Kidney (tissue), 14 donors: ENCODE data around the gene KCNT1. TPM values are rescaled to one million over a fixed set of nuclear protein-coding genes. Genes with fewer than 3 reads are reported as not detected.

ENCODE experiments used
- DNase-seq, 5 donors: peaks; one replicate each; pipeline ENCODE4 v3.0.0-alpha.2; 2013 to 2020
- FAIRE-seq: peaks from 2 replicates; lab custom pipeline; 2012; peaks lifted over from hg19 to GRCh38; lab: Jason Lieb, UNC
- H3K27ac ChIP-seq, 2 donors: one replicate each; pipeline ENCODE4 v1.7.0; 2013; ENCODE audit warnings: low read depth in 2 of 2, low read length in 2 of 2, inconsistent platforms in 1 of 2
- H3K27me3 ChIP-seq: one replicate; pipeline ENCODE4 v1.7.1; 2013; ENCODE audit warnings: low read length, inconsistent platforms; ENCODE audit not compliant: control insufficient read depth, insufficient read depth
- H3K36me3 ChIP-seq, 3 donors: one replicate each; pipeline versions ENCODE4 v1.7.0 to v1.7.1; 2013; ENCODE audit warnings: low read length in 3 of 3, control low read depth in 1 of 3, inconsistent platforms in 1 of 3; ENCODE audit not compliant: insufficient read depth in 3 of 3, control insufficient read depth in 2 of 3
- H3K4me1 ChIP-seq, 3 donors: one replicate each; pipeline versions ENCODE4 v1.7.0 to v1.7.1; 2013; ENCODE audit warnings: low read length in 3 of 3, inconsistent platforms in 1 of 3, low read depth in 1 of 3; ENCODE audit not compliant: control insufficient read depth in 2 of 3, insufficient read depth in 2 of 3
- H3K4me3 ChIP-seq, 3 donors: one replicate each; pipeline versions ENCODE4 v1.7.0 to v1.8.1; 2013; ENCODE audit warnings: low read length in 3 of 3, control low read depth in 1 of 3, inconsistent platforms in 1 of 3
- H3K9ac ChIP-seq, 3 donors: one replicate each; pipeline versions ENCODE4 v1.7.0 to v1.7.1; 2013; ENCODE audit warnings: low read length in 3 of 3, control low read depth in 1 of 3, inconsistent platforms in 1 of 3
- H3K9me3 ChIP-seq, 3 donors: one replicate each; pipeline versions ENCODE4 v1.7.0 to v1.7.1; 2013; ENCODE audit warnings: low read length in 3 of 3, control low read depth in 1 of 3, inconsistent platforms in 1 of 3; ENCODE audit not compliant: control insufficient read depth in 2 of 3, insufficient read depth in 1 of 3
- CTCF ChIP-seq: IDR thresholded peaks from 3 replicates; pipeline ENCODE4 v1.5.1; 2012; ENCODE audit warnings: mild to moderate bottlenecking, moderate library complexity, borderline replicate concordance; ENCODE audit not compliant: insufficient read depth; ENCODE audit errors: extremely low read depth
- intact Hi-C: fragments of 100-400 bp; cut with DNase I; formaldehyde crosslinking; loops from one replicate; pipeline ENCODE4 v1.11.1; 2022
- polyA plus RNA-seq: library from polyadenylated mRNA; stranded (reverse); fragments of 350-450 nt; fragmentation: Illumina TruSeq; extraction: RNeasy Lipid Tissue Mini Kit (QIAGEN cat#74804); gene quantifications from one replicate; pipeline ENCODE4 v1.2.3, GENCODE V29; 2014; ENCODE audit warnings: low read depth, low replicate concordance; ENCODE audit not compliant: insufficient read depth
- total RNA-seq: library from RNA; stranded (reverse); fragmentation: NEBNext Ultra II Directional; extraction: Animal tissue kit (Norgen Biotek cat#: 25700); gene quantifications from one replicate; pipeline ENCODE4 v1.2.1, GENCODE V29; 2021
- donor health status: control.
- donor health status: control.
- donor health status: control.
- donor health status: control.
- donor health status: control.
- donor health status: DM: yes; HTN: yes; CAD: no.
- donor health status: Normal renal cell carcinoma (clear cell type).

The KCNT1 gene
- total and polyA plus RNA-seq, 2 donors from 2014 or later, result 0.15 TPM; not detected in 1

DNA sequence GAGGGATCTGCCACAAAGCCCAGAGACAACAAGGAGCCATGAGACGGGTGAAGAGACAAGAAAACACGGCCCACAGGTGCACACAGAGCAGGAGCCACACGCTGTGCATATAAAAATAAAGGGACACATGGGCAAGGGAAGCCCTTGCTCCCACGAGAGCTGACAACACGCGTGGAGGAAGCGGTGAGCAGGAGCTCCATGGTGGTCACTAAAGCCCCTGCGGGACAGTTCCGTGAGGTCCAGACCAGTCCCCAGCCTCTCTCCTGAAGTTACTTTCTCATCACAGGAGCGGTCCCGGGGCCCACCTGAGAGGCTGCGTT is 114.6 kb downstream of the KCNT1 start:
- H3K36me3 ChIP-seq, result peaks cover 0 to 37% (median 20%) of the 10 kb centered on the region in 3 donors
- no peak for TF ChIP-seq CTCF
- no peaks in the 10 kb centered on the region for H3K4me1 ChIP-seq
- no peak overlapping the region for H3K27ac ChIP-seq
- no peaks in the 10 kb centered on the region for H3K27me3 ChIP-seq
- DNase-seq (no peak), FAIRE-seq (no peak)
- H3K4me3 ChIP-seq, result no peak overlapping the region
- intact Hi-C loops, result no loop called here
- no peak overlapping the region for H3K9ac ChIP-seq
- H3K9me3 ChIP-seq, result no peaks in the 10 kb centered on the region

DNA sequence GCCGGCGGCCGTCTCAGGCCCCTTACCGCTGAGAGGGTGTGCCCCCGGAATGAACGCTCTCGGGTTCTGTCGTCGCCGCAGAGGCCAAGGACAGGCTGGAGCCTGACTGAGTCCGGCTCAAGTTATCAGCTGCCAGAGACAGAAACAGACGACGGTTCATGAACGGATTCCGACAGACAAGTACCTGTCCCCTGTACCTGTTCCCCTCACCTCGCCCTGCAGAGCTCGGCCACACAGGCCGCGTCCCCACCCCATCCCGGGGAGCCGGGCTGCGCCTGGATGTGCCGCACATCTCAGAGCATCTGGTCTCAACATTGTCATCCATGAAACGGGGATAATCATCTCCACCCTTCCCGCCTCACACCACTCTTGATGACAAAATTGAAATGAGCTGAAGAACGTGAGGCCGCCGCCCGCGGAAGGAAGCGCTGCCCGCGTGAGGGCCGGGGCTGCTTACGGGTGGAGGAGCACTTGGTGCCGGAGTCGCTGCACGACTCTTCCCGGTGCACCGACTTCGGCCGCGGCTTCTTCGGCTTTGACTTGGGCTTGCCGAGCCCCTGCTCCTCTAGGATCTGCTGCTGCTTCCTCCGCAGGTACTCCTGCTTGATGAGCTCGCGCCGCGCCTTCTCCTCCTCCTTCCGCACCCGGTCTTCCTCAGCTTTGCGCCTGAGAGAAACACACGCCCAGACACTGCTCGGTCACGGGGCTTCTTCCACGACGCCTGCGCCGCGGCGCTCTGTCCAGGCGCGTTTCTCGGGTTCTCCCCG is 116.1 kb downstream of the KCNT1 start:
- peak in 1 of 5 donors; percentile 20 for DNase-seq
- no peaks in the 10 kb centered on the region for H3K9me3 ChIP-seq
- no peak overlapping the region for H3K9ac ChIP-seq
- TF ChIP-seq CTCF, result no peak
- H3K27me3 ChIP-seq, result no peaks in the 10 kb centered on the region
- H3K4me1 ChIP-seq, result no peaks in the 10 kb centered on the region
- H3K4me3 ChIP-seq, result no peak overlapping the region
- no peak overlapping the region for H3K27ac ChIP-seq
- H3K36me3 ChIP-seq, result peaks cover 0 to 41% (median 22%) of the 10 kb centered on the region in 3 donors
- intact Hi-C loops, result no loop called here
- no peak for FAIRE-seq

DNA sequence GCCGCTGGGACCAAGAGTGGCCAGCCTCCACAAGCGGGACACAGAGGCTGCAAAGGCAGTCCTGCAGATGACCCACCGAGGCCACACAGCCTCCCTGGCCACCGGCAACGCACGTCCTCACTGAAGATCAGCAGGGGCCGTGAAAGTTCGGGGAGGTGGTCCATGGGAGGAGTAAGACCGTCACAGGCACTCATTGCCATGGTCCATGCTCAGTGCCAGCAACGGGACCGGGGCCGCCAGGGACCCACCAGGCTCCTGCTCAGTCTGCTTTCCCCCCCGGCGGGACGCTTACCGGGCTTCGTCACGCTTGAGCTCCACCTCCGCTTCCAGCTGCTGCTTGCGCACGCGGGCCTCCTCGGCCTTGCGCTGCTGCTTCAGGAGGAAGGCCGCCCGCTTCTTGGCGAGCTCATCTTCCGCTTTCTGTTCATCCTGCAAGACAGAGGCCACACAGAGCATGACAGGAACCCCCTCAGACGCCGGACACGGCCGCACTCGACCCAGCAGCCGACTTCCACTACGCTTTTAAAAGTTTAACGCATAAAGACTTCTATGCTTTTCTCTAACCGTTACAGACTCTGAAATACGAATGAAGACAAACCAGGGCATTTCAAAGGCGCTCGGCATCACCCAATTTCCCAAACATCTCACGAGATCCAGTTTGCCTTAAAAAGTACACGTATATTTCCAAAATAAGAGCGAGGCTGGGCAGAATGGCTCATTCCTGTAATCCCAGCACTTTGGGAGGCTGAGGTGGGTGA is 116.9 kb downstream of the KCNT1 start:
- no peaks in the 10 kb centered on the region for H3K4me1 ChIP-seq
- peaks cover under 1 to 43% (median 28%) of the 10 kb centered on the region in 3 donors for H3K36me3 ChIP-seq
- DNase-seq (peak in 1 of 5 donors; percentile 22), FAIRE-seq (no peak)
- H3K9ac ChIP-seq, result no peak overlapping the region
- no peaks in the 10 kb centered on the region for H3K27me3 ChIP-seq
- no peak overlapping the region for H3K4me3 ChIP-seq
- intact Hi-C loops, result no loop called here
- no peak overlapping the region for H3K27ac ChIP-seq
- H3K9me3 ChIP-seq, result no peaks in the 10 kb centered on the region
- TF ChIP-seq CTCF, result no peak
